Natural killer cell (primary cell): ENCODE measurements around the gene HUNK. TPM values are rescaled to one million over a fixed set of nuclear protein-coding genes. Genes with fewer than 3 reads are reported as not detected.

Experiments used
- ATAC-seq, 3 donors: fragments of 150-1000 bp in 2 of 3; fragments of 200-7000 bp in 1 of 3; cut with Tn5 transposase; 1 replicate in 1 of 3; 2 replicates in 2 of 3; pipeline ENCODE4 v1.10.0; 2021; ENCODE audit warnings: mild to moderate bottlenecking in 2 of 3, moderate library complexity in 2 of 3
- DNase-seq, 2 donors: peaks; one replicate each; pipeline versions ENCODE4 v3.0.0 to v3.0.0-alpha.2; 2013 to 2021; ENCODE audit warnings: mixed read lengths in 1 of 2
- H3K27ac ChIP-seq: one replicate; pipeline ENCODE4 v1.5.1; 2013; ENCODE audit warnings: mild to moderate bottlenecking, low read length
- H3K27me3 ChIP-seq: one replicate; pipeline ENCODE4 v1.6.1; 2013; ENCODE audit warnings: low read length; ENCODE audit not compliant: control insufficient read depth, insufficient read depth
- H3K36me3 ChIP-seq: one replicate; pipeline ENCODE4 v1.6.1; 2013; ENCODE audit warnings: low read length; ENCODE audit not compliant: control insufficient read depth, insufficient read depth
- H3K4me1 ChIP-seq: one replicate; pipeline ENCODE4 v1.6.1; 2013; ENCODE audit warnings: low read length; ENCODE audit not compliant: control insufficient read depth, insufficient read depth
- H3K4me3 ChIP-seq: one replicate; pipeline ENCODE4 v1.5.1; 2013; ENCODE audit warnings: low read length
- H3K9me3 ChIP-seq: one replicate; pipeline ENCODE4 v1.6.1; 2013; ENCODE audit warnings: low read length; ENCODE audit not compliant: control insufficient read depth, insufficient read depth
- H3K27ac Mint-ChIP-seq, 2 donors: one replicate each; pipeline ENCODE4 v1.8.0; 2022; ENCODE audit warnings: mild to moderate bottlenecking in 2 of 2, mixed read lengths in 2 of 2, moderate library complexity in 1 of 2
- H3K27me3 Mint-ChIP-seq, 2 donors: one replicate each; pipeline ENCODE4 v1.8.0; 2022; ENCODE audit warnings: low read depth in 2 of 2, mixed read lengths in 2 of 2
- H3K36me3 Mint-ChIP-seq: one replicate; pipeline ENCODE4 v1.8.0; 2022; ENCODE audit warnings: mixed read lengths
- H3K4me1 Mint-ChIP-seq, 2 donors: one replicate each; pipeline ENCODE4 v1.8.0; 2022; ENCODE audit warnings: mixed read lengths in 2 of 2
- H3K4me3 Mint-ChIP-seq: one replicate; pipeline ENCODE4 v1.8.0; 2022; ENCODE audit warnings: mild to moderate bottlenecking, moderate library complexity, mixed read lengths
- H3K9me3 Mint-ChIP-seq, 2 donors: one replicate each; pipeline ENCODE4 v1.8.0; 2022; ENCODE audit warnings: mixed read lengths in 2 of 2
- CTCF ChIP-seq: fragments of 200-600 bp; IDR thresholded peaks from one replicate; pipeline ENCODE4 v1.8.0; 2022; ENCODE audit warnings: antibody characterized with exemption
- WGBS: methylation state at CpG from one replicate; pipeline ENCODE4 v1.1.7; 2013; ENCODE audit warnings: missing lambda C conversion rate; ENCODE audit not compliant: insufficient coverage; 5-methylcytosine and 5-hydroxymethylcytosine counted together
- intact Hi-C: fragments of 100-400 bp; cut with micrococcal nuclease; formaldehyde crosslinking; loops from one replicate; pipeline ENCODE4 v1.14.2; 2022
- total RNA-seq, 4 donors: library from RNA; stranded (reverse); fragments of 120-200 nt in 1 of 4; gene quantifications; one replicate each; pipeline versions ENCODE4 v1.2.3 to v1.2.4, GENCODE V29; 2013 to 2022

The HUNK gene
- total RNA-seq, 3 donors from 2014 or later (not counting 1 experiment from before 2014, with no cell fraction given), result not detected

- H3K27ac Mint-ChIP-seq, result no peak overlapping the region
- TF ChIP-seq CTCF, result no peak
- H3K9me3 Mint-ChIP-seq, result no peaks in the 10 kb centered on the region
- intact Hi-C loops, result no loop called here
- H3K4me1 ChIP-seq, result no peaks in the 10 kb centered on the region
- H3K27ac ChIP-seq, result no peak overlapping the region
- peaks cover 16 to 27% of the 10 kb centered on the region in 2 donors for H3K27me3 Mint-ChIP-seq
- no peaks in the 10 kb centered on the region for H3K27me3 ChIP-seq
- ATAC-seq (no peak), DNase-seq (no peak)
- no peaks in the 10 kb centered on the region for H3K36me3 ChIP-seq
- H3K4me3 Mint-ChIP-seq, result no peak overlapping the region
- H3K4me3 ChIP-seq, result no peak overlapping the region
- H3K9me3 ChIP-seq, result no peaks in the 10 kb centered on the region
- no peaks in the 10 kb centered on the region for H3K36me3 Mint-ChIP-seq
- H3K4me1 Mint-ChIP-seq, result no peaks in the 10 kb centered on the region
These were observed 28.6 kb upstream of the HUNK start for GRCh38 chr21:31844206-31844605.

- intact Hi-C loops, result no loop called here
- DNase-seq, result no peak
- no peaks in the 10 kb centered on the region for H3K36me3 Mint-ChIP-seq
- no peaks in the 10 kb centered on the region for H3K36me3 ChIP-seq
- no peak overlapping the region for H3K4me3 ChIP-seq
- H3K27me3 Mint-ChIP-seq, result peaks cover 16 to 23% of the 10 kb centered on the region in 2 donors
- no peaks in the 10 kb centered on the region for H3K4me1 ChIP-seq
- WGBS, result 65% methylated on average over 6 of the region's 6 CpGs
- H3K9me3 Mint-ChIP-seq, result no peaks in the 10 kb centered on the region
- H3K27ac ChIP-seq, result no peak overlapping the region
- H3K27me3 ChIP-seq, result no peaks in the 10 kb centered on the region
- ATAC-seq, result no peak
- H3K4me1 Mint-ChIP-seq, result no peaks in the 10 kb centered on the region
- H3K4me3 Mint-ChIP-seq, result no peak overlapping the region
- TF ChIP-seq CTCF, result no peak
- H3K9me3 ChIP-seq, result no peaks in the 10 kb centered on the region
- no peak overlapping the region for H3K27ac Mint-ChIP-seq
These were observed 27.6 kb upstream of the HUNK start for GRCh38 chr21:31845151-31845729.

GRCh38 chr21:31846690-31847089, 26.1 kb upstream of the HUNK start:
- intact Hi-C loops, result no loop called here
- no peaks in the 10 kb centered on the region for H3K9me3 ChIP-seq
- no peaks in the 10 kb centered on the region for H3K36me3 ChIP-seq
- no peak overlapping the region for H3K27ac Mint-ChIP-seq
- no peaks in the 10 kb centered on the region for H3K4me1 Mint-ChIP-seq
- H3K27me3 Mint-ChIP-seq, result peaks cover 16 to 19% of the 10 kb centered on the region in 2 donors
- H3K9me3 Mint-ChIP-seq, result no peaks in the 10 kb centered on the region
- no peak overlapping the region for H3K4me3 ChIP-seq
- ATAC-seq (no peak), DNase-seq (no peak)
- TF ChIP-seq CTCF, result no peak
- no peaks in the 10 kb centered on the region for H3K36me3 Mint-ChIP-seq
- H3K27ac ChIP-seq, result no peak overlapping the region
- no peaks in the 10 kb centered on the region for H3K27me3 ChIP-seq
- 100% methylated on average over 1 of the region's 1 CpG for WGBS
- no peak overlapping the region for H3K4me3 Mint-ChIP-seq
- no peaks in the 10 kb centered on the region for H3K4me1 ChIP-seq

- ATAC-seq, result no peak
- Histone ChIP-seq H3K4me3 (no peak overlapping the region), H3K4me1 (no peaks in the 10 kb centered on the region), H3K36me3 (no peaks in the 10 kb centered on the region), H3K27ac (no peak overlapping the region), H3K9me3 (no peaks in the 10 kb centered on the region), H3K27me3 (no peaks in the 10 kb centered on the region)
- H3K4me1 Mint-ChIP-seq, result no peaks in the 10 kb centered on the region
- no peak for DNase-seq
- 89% methylated on average over 3 of the region's 3 CpGs for WGBS
- intact Hi-C loops, result no loop called here
- no peak for TF ChIP-seq CTCF
- no peak overlapping the region for H3K27ac Mint-ChIP-seq
- no peak overlapping the region for H3K4me3 Mint-ChIP-seq
- H3K9me3 Mint-ChIP-seq, result peaks cover 0 to 2% of the 10 kb centered on the region in 2 donors
- peaks cover 11 to 19% of the 10 kb centered on the region in 2 donors for H3K27me3 Mint-ChIP-seq
- H3K36me3 Mint-ChIP-seq, result no peaks in the 10 kb centered on the region
These were observed 25.1 kb upstream of the HUNK start for GRCh38 chr21:31847761-31848160.
